ENCODE measurements around the gene CEP135.
"Not testable (repeated sequence)": the region's sequence is repeated elsewhere in the genome, so short reads cannot be mapped to it uniquely, and the experiment has no call there.

Gene CEP135

GRCh38 chr4:55948726-55949481 lies at the start of gene CEP135:
CEP135 (plus strand) TSS chr4:55948945; CDS start chr4:55952131, 3,186 bp downstream.
- DNase-seq = peak; percentile 49 to 78

DNA sequence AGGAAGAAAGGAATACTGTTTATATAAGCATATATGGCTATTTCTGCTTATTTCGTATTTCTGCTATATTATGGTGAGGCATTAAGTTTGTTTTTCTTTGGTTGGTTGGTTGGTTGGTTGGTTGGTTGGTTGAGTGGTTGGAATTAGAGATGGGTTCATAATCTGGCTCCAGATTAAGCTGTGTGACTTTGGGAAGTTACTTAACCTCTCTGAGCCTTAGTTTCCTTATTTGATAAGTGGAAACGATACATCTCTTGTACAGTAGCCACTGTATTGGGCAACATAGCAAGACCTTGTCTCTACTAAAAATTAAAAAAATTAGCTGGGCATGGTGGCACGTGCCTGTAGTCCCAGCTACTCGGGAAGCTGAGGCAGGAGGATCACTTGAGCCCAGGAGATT lies 46.1 kb upstream of the CEP135 start:
- no peak for DNase-seq

DNA sequence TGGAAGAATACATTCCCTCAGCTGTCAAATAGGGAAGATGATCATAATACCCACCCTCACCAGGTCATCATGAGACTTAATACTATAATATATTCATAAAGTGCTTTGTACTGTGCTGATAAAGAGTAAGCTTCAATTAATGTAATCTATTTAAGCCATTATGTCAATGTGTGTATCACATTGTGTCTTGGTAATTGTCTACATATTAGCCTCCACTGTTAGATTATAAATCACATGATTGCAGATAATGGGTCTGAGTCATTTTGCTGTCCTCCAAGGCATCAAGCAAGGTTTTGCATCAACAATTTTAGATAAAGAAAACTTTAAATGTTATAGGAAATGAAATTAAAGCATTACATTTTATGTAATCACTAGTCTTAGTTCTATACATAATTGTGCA lies 45.2 kb upstream of the CEP135 start:
- DNase-seq = no peak

- DNase-seq = peak in 1 of 2 experiments; percentile 1
These were observed 44.2 kb upstream of the CEP135 start for GRCh38 chr4:55904576-55904975.

DNA sequence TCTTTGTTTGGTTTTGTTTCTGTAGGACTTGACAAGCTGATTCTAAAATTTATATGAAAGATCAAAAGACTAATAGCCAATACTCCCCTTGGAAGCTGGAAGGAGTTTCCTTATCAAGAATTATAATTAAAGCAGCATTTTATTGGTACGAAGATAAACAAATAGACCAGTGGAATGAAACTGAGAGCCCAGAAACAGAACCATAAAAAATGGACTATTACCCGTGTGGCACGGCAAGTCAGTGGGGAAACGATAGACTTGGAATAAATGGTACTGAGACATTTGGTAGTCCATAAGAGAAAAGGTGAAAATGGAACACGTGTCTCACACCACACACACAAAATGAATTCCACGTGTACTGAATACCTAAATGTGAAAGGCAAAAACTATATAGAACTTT lies 42.4 kb upstream of the CEP135 start:
- DNase-seq = no peak

- peak; percentile 4 to 24 for DNase-seq
These were observed 41.8 kb upstream of the CEP135 start for GRCh38 chr4:55906989-55907388.

- DNase-seq = no peak
These were observed 41.3 kb upstream of the CEP135 start for GRCh38 chr4:55907469-55907868.

DNA sequence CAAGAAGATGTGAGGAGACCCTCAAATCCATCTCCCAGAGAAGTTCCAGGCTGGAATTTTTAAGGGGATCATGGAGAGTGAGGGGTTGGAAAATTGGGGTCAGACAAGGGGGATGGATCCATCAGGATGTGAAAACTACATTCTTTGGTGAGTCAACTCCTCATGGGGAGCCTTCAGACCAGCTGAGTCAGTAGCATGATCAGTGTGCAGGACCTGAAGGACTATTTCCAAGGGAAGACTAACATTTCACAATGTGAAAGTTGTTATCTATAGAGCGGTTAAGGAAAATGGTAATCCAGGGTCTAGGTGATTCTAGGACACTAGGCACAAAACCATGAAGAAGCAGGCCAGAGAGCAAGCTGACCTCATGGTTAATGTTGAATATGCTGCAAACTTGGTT lies 38.6 kb upstream of the CEP135 start:
- DNase-seq = no peak

DNA sequence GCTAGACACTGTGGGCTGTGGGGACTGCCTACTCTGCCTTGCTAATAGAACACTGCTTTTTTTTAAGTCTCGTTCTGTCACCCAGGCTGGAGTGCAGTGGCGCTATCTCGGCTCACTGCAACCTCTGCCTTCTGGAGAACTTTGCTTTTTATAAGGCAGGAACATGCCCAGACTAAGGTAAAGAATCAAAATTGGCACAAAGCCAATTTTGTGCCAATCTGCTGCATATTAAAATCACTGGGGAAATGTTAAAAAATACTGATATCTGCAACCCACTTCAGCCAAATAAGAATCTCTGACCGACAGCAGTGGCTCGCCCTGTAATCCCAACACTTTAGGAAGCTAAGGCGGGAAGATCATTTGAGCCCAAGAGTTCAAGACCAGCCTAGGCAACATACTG lies 36.5 kb upstream of the CEP135 start:
- DNase-seq = no peak

DNA sequence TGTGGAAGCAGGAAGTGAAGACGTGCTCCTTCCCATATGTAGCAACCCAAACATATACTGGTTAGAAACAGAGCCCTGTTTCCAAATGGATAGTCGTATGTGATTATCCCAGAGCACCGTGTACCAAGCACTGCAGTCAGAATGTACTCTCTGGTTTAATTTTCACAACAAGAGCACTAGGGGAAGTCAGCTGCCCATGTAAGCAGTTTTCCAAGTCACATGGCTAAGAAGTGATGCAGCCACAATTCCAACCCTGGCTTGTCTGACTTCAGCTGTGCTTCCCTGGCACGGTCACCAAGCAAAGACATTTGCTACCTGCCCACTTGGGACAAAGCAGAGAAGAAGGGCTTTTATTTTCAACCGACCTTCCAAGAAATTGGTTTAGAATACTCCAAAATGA lies 28.2 kb upstream of the CEP135 start:
- DNase-seq = no peak

DNA sequence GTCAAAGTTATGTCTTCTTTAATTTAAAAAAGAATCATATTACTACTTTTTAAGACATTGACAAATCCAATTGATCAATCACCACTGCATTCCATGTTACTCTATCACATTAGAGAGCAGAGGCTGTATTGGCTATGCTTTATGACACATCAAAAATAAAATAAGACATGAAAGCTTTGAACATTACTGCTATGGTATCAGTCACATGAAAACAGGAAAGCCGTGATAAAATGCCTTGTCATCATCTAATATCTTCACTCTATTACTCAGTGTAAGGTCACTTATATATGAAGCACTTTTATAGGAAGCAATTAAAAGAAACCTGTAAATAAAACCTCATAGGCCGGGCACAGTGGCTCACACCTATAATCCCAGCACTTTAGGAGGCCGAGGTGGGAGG lies 27.7 kb upstream of the CEP135 start:
- DNase-seq = no peak

GRCh38 chr4:55925241-55925640 lies 23.5 kb upstream of the CEP135 start:
- no peak for DNase-seq

GRCh38 chr4:55926610-55927009 lies 22.1 kb upstream of the CEP135 start:
- no peak for DNase-seq

DNA sequence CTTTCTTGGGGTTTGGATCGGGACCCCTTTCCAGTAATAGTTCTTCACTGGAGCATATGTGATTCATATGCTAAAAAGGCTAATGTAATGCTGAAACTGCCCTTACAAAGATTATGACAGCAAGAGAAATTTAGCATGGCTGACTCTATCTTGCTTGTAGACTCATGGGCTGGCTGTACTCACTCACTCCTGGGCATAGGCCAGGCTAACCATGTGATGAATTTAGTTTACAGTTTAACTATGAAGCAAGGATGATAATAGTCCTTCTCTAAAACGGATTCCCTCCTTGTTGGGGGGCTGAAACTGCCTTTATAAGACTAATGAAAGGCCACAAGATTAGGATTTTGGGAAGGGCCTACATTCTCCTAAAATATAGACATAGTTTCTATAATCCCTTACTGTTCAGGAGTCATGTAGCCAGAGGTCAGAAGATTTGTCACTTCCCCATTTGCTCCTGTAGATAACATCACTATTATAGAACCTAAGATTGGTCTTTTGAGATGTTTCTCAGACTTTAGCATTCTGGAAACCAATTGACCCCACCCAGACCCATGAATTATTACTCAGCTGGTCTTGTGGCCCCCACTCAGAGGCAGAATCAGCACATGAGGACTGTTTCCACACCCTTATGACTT lies 20.8 kb upstream of the CEP135 start:
- DNase-seq = no peak

GRCh38 chr4:55928846-55929245 lies 19.9 kb upstream of the CEP135 start:
- DNase-seq = no peak

DNA sequence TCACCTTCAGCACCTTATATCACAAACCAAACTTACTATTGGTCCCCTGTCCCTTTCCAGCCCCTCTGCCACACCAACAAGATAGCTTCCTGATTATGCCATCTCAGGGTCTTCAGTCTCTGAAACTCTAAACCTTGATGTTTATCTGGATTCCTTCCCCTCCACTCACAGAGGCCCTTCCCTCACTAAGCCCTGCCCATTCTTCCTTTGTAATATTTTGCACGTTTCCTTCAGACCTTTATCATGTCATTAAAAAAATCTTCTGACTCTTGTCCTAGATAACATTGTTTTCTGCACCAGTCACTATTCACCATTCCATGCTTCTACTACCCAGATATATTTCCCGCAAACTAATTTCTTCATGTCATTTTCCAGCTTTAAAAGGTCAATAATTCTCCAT lies 17.7 kb upstream of the CEP135 start:
- DNase-seq = no peak

DNA sequence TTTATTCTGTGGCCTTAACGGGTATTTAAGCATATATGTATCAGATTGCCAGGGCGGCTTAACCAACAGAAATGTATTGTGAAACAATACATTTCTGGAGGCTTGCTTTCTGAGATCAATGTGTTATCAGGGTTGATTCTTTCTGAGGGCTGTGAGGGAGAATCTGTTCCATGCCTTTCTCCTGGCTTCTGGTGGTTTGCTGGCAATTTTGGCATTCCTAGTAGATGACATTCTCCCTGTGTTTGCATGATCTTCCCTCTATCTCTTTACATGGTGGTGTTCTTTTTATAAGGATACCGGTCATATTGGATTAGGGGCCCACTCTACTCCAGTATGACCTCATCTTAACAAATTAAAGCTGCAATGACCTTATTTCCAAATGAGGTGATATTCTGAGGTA lies 16.9 kb upstream of the CEP135 start:
- no peak for DNase-seq

DNA sequence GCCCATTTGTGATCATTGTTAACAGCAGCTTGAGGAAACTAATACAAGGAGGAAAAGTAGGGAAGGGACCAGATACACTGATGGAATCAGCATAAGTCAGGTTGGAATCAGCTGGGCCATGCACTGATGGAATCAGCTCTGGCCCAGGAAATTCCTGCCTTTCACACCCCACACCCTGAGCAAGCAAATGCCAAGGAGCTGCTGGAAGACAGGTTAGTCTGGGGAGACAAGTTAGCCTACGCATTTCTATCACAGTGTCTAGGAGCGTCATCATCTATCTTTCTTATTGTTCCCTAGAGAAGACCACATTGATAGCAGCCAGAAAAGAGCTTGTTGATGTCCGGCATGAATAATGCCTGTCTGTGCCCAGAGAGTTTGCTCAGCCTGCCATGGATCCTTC lies 16.2 kb upstream of the CEP135 start:
- DNase-seq = no peak

GRCh38 chr4:55933611-55934010 lies 15.1 kb upstream of the CEP135 start:
- no peak for DNase-seq

DNA sequence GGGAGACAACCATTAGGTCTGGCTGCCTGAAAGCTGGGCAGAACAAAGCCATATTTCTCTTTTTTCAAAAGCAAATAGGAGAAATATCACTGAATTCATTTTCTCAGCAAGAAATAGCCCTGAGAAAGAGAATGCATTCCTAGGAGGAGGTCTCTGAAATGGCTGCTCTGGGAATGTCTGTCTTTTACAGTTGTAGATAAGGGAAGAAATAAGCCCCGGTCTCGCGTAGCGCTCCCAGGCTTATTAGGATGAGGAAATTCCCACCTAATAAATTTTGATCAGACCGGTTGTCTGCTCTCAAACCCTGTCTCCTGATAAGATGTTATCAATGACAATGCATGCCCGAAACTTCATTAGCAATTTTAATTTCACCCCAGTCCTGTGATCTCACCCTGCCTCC lies 12.8 kb upstream of the CEP135 start:
- not testable (repeated sequence) for DNase-seq

GRCh38 chr4:55938481-55938880 lies 10.3 kb upstream of the CEP135 start:
- DNase-seq = no peak

DNA sequence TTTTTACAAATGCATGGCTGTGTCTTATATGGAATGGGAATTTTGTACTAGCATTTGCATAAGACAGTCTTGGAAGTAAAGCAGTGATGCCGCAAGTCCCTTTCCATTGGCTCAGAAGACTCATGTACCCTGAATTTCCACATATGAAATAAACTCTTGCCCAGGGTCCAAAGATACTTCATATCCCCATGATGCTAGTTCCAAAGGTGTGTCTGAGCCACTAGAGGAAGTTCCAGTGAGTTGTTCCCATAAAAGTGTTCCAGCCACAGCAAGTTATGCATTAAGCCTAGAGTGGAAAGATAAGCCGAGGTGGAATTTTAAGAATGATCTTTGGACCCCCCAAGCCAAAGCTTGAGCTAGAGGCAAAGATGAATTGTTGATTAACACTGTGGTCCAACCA lies 9.3 kb upstream of the CEP135 start:
- DNase-seq = no peak

GRCh38 chr4:55941881-55942396 lies 6.8 kb upstream of the CEP135 start:
- no peak for DNase-seq

DNA sequence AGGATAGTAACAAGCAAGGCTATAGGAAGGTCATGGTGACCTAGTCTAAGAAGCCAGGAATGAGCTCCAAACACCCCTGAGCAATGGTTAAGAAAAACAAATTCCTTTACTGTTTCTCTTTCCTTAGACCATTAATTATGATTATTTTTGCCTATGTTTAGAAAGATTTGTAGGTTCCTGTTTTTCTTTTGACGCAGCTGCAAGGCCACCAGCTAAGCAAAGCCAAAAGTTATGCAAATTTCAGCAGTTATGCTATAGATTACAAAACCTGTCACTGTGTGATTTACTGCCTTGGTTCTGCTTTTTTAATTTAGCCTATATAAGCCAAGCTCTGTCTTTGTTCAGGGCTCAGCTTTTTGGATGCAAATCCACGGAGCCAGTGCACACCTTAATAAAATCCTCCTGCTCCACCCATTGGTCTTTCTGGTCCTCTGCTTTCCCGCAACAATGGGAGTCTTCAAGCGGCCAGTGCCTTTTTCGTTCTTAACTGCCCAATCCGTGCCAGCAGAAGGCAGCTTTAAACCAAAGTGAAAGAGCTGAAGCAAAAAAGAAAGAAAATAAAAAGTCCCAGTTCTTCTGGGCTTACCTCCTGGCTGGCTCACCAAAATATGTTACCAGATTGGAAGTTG lies 1.4 kb upstream of the CEP135 start:
- no peak for DNase-seq

All from SW 1271 (cell line).